HG03342 (cell line): Measurements from ENCODE around the gene MSGN1.
"Not testable (repeated sequence)": the region's sequence is repeated elsewhere in the genome, so short reads cannot be mapped to it uniquely, and the experiment has no call there.

Source experiments
- ATAC-seq: cut with Tn5 transposase; IDR thresholded peaks from one replicate; pipeline ENCODE4 v1.9.1; 2021; ENCODE audit warnings: mild to moderate bottlenecking, moderate library complexity; ENCODE audit not compliant: unreplicated experiment

Gene MSGN1

GRCh38 chr2:17805166-17805565 is 11.1 kb upstream of the MSGN1 start:
- peak; percentile 51 for ATAC-seq

- no peak for ATAC-seq
Measured at GRCh38 chr2:17805717-17806363, 10.4 kb upstream of the MSGN1 start.

DNA sequence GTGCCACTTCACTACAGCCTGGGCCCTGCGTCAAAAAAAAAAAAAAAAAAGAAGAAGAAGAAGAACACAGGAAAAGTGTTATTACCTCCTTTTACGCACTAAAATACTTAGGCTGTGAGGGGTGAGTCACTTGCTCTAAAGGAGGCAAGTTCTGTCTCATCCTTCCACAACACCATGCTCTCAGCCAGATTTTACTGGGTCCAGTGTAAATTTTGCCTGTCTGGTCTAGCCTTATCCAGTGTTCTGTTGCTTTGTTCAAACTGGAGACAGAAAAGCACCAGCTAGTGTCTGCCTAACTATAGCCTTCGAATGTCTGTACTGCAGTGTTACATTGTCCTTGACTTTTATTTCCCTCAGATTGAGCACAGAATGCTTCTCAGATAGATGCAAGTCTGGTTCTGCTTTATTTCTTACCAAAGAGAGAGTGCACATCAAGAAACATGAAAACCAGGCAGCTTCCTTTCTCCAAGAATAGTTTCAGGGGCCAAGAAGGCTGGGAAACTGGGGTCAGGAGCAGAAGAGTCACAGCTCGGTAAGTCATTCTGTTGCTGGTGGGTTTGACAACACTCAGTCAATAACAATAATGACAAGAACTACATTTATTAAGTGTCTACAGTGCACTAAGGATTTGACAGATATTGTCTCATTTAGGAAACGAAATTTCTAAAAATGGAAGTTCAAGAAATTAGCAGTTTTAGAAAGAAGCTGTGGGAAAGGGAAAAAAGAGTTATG is 3.1 kb upstream of the MSGN1 start:
- ATAC-seq: peak; percentile 45

- ATAC-seq: peak; percentile 88
Measured at GRCh38 chr2:17813742-17814473, 2.4 kb upstream of the MSGN1 start.

- no peak for ATAC-seq
Measured at GRCh38 chr2:17814601-17815000, 1.7 kb upstream of the MSGN1 start.

DNA sequence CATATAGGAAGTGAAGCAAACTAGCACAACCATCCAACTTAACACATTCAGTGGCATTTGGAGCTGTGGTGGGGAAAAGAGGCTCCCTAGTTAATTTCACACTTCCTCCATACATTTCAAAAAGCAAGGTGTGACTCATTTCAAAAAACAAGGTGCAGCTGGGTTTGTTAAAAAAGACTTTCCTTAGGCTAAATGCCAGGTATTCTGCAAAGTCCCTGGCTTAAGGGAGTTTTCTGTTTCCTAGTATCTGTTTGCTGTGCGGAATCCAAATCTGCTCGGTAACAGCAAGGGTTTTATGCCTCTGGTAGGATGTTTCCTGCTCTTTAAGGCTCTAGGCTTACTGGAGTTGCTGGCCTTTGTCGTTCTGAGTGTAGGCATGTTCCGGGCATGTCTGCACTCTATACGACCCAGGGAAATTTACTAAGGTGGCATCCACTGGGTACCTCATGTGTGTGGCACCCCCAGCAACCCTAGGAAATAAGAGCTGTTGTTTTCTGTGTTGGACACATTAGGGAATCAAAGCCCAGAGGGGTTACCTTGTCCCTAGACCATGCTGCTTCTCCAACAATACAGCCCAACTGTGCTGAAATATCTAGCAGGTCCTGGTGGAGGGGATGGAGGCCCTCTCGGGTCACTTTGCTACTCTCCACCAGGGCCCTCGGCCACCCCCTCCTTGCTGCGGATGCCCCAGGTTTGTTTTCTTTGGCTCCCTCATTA is 634 bp upstream of the MSGN1 start:
- peak; percentile 29 for ATAC-seq

DNA sequence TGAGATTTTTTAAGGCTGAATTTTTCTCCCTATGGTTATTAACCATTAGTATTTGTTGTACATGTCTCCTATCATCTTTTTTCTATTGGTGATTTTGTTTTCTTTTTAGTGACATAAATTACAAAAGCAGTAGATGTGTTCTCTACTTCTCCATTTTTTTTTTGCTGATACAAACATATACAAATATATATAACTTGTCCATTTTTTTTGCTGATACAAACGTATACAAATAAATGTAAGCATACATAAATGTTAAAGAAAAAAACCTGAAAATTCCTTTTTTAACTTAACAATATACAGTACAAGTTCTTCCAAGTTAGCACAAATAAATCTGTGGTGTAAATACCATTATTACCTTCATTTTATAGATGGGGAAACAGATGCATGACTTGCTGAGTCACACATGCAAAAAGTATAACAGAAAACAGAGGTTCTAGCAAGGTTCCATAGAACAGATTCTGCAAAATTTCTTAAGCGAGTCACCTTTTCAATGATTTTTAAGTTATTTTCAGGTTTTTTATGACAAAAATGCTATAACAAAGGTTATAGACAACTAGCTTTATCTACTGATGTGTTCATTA is 2.1 kb downstream of the MSGN1 start:
- ATAC-seq: no peak

DNA sequence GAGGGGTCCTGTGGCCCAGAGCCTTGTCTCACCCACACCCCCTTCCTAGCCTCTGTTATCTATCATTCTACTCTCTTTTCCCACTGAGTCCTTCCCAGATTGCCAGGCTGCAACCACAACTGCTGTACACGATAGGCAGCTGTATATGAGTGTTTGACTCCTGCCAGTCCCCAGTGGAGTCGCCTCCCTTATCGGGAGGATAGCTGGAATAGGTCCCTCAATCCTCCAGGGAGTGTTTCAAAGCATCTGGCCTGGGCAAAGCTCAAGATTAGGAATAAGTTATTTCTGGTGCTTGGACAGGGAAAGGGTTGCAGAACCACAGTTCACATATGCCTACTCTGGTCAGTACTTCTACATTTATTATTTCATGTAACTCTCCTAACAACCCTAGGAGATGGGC is 4.8 kb downstream of the MSGN1 start:
- ATAC-seq: no peak

GRCh38 chr2:17821535-17822444 is 5.5 kb downstream of the MSGN1 start:
- ATAC-seq: peak; percentile 48

DNA sequence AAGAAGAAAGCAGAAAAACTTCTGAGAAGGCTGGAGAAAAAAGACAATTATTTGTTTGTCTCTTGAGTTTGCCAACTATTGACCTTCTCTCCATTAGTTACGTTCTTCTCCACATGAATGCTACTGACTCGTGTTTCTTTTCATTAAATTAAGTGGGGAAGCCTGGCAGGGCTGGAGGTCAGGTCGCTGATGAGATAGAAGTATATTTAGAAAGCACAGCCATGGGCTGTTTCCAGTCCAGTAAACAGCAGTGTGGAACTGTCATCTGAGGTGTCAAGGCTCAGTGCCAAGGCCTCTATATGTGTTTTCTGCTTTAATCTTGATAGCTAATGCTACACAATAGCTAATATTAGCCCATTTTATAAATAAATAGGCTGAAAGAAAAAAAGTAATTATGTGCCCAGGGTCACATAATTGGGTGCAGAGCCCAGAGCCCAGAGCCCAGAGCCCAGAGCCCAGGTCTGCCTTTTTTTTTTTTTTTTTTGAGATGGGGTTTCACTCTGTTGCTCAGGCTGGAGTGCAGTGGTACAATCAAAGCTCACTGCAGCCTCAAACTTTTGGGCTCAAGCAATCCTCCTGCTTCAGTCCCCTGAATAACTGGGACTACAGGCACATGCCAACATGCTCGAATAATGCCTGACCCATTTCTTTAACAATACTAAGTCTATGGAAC is 6.3 kb downstream of the MSGN1 start:
- peak; percentile 61 for ATAC-seq

DNA sequence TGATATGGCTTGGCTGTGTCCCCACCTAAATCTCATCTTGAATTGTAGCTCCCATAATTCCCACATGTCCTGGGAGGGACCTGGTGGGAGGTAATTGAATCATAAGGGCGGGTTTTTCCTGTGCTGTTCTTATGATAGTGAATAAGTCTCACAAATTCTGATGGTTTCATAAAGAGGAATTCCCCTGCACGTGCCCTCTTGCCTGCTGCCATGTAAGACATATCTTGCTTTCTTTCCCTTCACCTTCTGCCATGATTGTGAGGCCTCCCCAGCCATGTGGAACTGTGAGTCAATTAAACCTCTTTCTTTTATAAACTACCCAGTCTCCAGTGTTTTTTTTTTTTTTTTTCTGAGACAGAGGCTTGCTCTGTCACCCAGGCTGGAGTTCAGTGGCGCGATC is 7.4 kb downstream of the MSGN1 start:
- not testable (repeated sequence) for ATAC-seq

DNA sequence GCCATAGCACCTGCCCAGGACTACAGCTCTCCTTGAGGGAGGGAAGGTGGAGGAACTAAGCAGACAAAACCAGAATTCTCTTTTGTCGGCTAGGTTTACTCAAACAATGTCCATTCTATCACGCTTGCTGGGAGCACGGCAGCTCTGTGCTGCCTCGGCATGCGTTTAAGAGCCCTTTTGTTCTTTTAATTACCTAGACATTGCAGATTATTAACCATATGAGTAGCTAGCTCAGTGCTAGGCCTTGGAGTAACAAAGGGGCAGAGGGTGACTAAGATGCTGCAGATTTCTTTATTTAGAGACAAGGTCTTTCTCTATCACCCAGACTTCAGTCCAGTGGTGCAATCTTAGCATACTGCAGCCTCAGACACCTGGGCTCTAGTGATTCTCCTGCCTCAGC is 11.1 kb downstream of the MSGN1 start:
- no peak for ATAC-seq

DNA sequence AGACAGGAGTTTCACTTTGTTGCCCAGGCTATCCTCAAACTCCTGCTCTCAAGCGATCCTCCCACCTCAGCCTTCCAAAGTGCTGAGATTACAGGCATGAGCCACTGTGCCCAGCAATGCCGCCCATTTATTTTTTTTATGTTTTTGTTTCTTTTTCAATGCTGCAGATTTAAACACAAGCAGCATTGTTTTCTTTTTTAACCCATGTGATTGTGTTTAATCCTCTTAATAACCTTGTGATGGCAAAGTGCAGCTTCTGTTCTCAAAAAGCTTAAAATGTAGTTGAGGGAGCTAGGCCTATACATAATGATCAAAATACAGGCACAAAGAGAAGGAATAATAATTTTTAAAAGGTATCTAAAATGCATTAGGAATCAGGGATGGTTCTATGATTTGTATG is 11.5 kb downstream of the MSGN1 start:
- no peak for ATAC-seq

DNA sequence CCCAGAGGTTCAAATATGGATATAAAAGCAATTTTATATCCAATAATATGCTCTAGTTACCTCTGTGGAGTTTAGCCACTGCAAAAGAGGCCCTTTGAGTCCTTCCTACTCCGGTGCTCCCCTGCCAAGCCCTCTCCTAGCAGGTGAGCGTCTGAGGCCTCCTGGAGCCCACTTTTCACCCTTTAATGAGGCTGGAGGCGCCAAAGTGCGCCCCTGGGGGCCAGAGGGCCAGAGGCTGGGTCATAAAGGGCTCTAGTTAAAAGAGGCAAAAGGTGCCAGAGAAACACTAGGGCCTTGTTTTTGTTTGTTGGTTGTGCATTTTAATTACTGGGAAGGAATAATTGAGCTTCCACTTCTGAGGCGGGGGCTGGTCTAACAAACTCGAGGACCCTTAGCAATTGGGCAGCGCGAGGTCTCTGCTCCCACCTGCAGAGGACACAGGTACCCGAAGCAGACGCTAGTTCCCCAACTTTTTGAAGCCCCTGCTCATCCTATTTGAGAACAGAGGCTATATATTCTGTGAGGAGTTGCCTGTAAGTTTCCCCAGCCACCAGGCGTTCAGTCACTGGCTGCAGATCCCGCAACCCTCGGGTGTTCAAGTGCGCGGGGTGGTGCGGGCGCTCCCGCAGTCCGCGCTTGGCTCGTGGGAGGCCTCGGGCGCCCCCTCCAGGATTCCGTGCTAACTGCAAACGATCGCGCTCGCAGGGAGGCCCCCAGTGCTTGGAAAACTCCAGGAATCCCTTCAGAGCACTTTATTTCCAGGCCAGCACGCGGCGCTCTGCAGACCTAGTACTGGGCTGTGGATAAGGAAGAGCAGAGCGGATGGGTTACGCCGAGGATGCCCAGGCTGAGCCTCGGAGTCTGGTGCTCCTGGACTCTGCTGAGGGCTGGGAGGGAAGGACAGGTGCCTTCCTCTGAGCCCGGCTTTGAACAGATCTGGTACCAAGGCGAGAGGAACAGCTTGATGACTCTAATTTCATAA is 14.1 kb downstream of the MSGN1 start:
- ATAC-seq: peak; percentile 92

- ATAC-seq: no peak
Measured at GRCh38 chr2:17835516-17835915, 19.3 kb downstream of the MSGN1 start.

GRCh38 chr2:17839959-17840358 is 23.7 kb downstream of the MSGN1 start:
- no peak for ATAC-seq

DNA sequence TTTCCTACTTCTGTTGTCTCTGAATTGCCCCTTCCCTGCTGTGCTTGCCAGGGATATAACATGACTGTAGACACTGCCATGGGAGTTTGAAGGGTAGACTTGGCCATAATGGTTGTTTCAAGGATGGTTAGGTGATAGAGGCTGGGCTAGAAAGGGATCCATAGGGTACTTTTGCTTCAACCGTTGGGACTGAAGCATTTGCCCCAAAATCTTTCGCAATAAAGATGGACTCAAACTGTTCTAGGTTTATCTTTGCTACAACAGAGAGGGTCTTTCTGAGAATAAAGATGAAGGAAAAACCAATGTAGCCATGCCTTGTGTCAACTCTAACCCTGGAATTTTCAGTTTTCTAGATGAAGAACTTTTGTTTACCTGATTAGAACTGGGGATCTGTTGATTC is 27.2 kb downstream of the MSGN1 start:
- no peak for ATAC-seq

GRCh38 chr2:17845806-17846205 is 29.5 kb downstream of the MSGN1 start:
- ATAC-seq: no peak
